ENCODE data around the gene DYNC1I1.

The DYNC1I1 gene

DNA sequence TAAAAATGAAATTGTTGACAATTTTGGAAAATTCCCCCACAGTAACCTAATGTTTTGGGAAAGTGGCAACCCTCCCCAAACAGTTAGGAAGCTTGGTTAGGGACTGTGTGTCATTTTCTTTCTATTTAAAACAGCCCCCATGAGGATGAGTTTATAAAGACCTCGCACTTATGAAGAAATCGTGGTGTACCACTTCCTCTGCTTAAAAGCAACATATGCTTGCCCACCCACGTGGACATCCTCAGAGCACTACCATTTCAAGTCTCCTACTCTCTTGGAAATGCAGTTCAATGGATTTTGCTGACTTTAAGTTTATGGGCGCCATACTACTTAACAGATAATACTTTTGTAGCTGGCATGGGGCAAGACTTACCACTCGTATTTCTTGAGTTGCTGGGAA is 223.8 kb downstream of the DYNC1I1 start:
- Histone ChIP-seq H3K4me1 (ENCODE audit: control insufficient read depth, insufficient read depth, low read length) (no peaks in the 10 kb centered on the region), H3K27ac (ENCODE audit: low read depth, low read length) (no peak overlapping the region), H3K4me3 (ENCODE audit: low read length) (no peak overlapping the region), H3K27me3 (ENCODE audit: control insufficient read depth, insufficient read depth, low read length) (no peaks in the 10 kb centered on the region), H3K36me3 (ENCODE audit: control insufficient read depth, insufficient read depth, low read length) (no peaks in the 10 kb centered on the region), H3K9ac (ENCODE audit: low read length) (no peak overlapping the region)

DNA sequence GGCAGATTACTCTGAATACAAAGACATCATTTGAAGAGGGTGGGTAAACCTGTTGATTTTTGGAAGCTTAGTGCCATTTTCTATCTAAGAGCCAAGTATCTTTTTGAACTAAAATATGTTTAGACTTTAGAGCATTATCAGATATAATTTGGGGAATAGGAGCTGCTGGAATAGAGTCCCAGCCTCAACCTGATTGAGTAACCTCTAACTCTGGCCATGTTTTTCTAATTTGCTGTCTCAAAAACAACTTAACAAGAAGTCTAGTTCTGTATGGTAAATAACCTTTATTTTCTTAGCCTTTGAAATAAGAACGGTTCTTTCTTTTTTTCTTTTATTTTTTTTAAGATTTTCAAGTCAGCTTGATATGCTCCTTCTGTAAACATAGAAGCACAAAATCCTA is 224.5 kb downstream of the DYNC1I1 start:
- H3K36me3 ChIP-seq (ENCODE audit: control insufficient read depth, insufficient read depth, low read length) = no peaks in the 10 kb centered on the region
- H3K9ac ChIP-seq (ENCODE audit: low read length) = no peak overlapping the region
- H3K4me1 ChIP-seq (ENCODE audit: control insufficient read depth, insufficient read depth, low read length) = no peaks in the 10 kb centered on the region
- H3K27me3 ChIP-seq (ENCODE audit: control insufficient read depth, insufficient read depth, low read length) = no peaks in the 10 kb centered on the region
- no peak overlapping the region for H3K4me3 ChIP-seq (ENCODE audit: low read length)
- H3K27ac ChIP-seq (ENCODE audit: low read depth, low read length) = no peak overlapping the region

DNA sequence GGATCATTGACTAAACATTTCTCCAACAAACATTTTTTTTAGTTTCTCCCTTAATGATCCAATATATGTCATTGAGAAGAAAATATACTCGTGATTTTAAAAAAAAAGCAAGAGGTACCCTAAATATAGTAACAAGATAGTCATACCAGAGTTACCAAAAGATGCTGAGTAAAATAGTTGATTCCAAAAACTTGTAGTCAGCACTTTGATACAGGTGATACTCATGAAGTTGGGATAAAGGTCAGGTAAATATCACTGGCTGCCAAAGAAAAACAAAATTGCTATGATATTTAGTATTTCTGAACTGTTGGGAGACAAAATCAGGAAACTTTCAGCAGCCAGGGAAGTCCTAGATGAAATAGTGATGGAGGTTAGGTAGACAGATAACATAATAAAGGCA is 225.3 kb downstream of the DYNC1I1 start:
- H3K4me1 ChIP-seq (ENCODE audit: control insufficient read depth, insufficient read depth, low read length) = no peaks in the 10 kb centered on the region

GRCh38 chr7:95999481-95999880 is 227.1 kb downstream of the DYNC1I1 start:
- Histone ChIP-seq H3K4me1 (ENCODE audit: control insufficient read depth, insufficient read depth, low read length) (no peaks in the 10 kb centered on the region), H3K9ac (ENCODE audit: low read length) (no peak overlapping the region), H3K36me3 (ENCODE audit: control insufficient read depth, insufficient read depth, low read length) (no peaks in the 10 kb centered on the region), H3K27ac (ENCODE audit: low read depth, low read length) (no peak overlapping the region), H3K4me3 (ENCODE audit: low read length) (no peak overlapping the region), H3K27me3 (ENCODE audit: control insufficient read depth, insufficient read depth, low read length) (no peaks in the 10 kb centered on the region)

More for the DNA sequence above, 225.3 kb downstream of the DYNC1I1 start:
- no peak overlapping the region for H3K27ac ChIP-seq (ENCODE audit: low read depth, low read length)
- no peak overlapping the region for H3K9ac ChIP-seq (ENCODE audit: low read length)
- no peak overlapping the region for H3K4me3 ChIP-seq (ENCODE audit: low read length)
- H3K27me3 ChIP-seq (ENCODE audit: control insufficient read depth, insufficient read depth, low read length) = no peaks in the 10 kb centered on the region
- H3K36me3 ChIP-seq (ENCODE audit: control insufficient read depth, insufficient read depth, low read length) = no peaks in the 10 kb centered on the region

- Histone ChIP-seq H3K27ac (ENCODE audit: low read depth, low read length) (no peak overlapping the region), H3K4me3 (ENCODE audit: low read length) (no peak overlapping the region), H3K36me3 (ENCODE audit: control insufficient read depth, insufficient read depth, low read length) (no peaks in the 10 kb centered on the region), H3K27me3 (ENCODE audit: control insufficient read depth, insufficient read depth, low read length) (no peaks in the 10 kb centered on the region), H3K4me1 (ENCODE audit: control insufficient read depth, insufficient read depth, low read length) (no peaks in the 10 kb centered on the region), H3K9ac (ENCODE audit: low read length) (no peak overlapping the region)
These were observed 232.2 kb downstream of the DYNC1I1 start for GRCh38 chr7:96004578-96004977.

- H3K27ac ChIP-seq (ENCODE audit: low read depth, low read length) = no peak overlapping the region
- H3K4me1 ChIP-seq (ENCODE audit: control insufficient read depth, insufficient read depth, low read length) = no peaks in the 10 kb centered on the region
- no peak overlapping the region for H3K4me3 ChIP-seq (ENCODE audit: low read length)
- no peak overlapping the region for H3K9ac ChIP-seq (ENCODE audit: low read length)
- H3K27me3 ChIP-seq (ENCODE audit: control insufficient read depth, insufficient read depth, low read length) = no peaks in the 10 kb centered on the region
- H3K36me3 ChIP-seq (ENCODE audit: control insufficient read depth, insufficient read depth, low read length) = no peaks in the 10 kb centered on the region
These were observed 232.9 kb downstream of the DYNC1I1 start for GRCh38 chr7:96005271-96005670.

DNA sequence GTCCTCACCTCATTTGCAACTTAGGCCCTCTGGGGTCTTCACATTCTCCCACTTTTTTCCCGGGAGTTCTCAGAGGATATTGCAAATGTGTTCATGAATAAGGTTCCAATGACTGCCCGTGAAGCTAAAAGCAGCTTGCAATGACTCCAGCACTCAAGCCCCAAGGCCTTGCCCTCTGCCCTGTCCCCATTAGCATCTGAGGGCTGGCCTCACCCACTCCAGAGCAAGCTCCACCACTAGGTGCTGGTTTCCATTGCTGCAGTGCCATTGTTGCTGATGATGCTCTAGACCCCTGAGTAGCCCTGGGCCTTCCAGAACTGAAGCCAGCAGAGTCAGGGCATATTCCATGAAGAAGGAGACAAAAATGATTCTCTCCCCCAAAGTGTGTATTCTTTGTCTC is 236.8 kb downstream of the DYNC1I1 start:
- Histone ChIP-seq H3K4me1 (ENCODE audit: control insufficient read depth, insufficient read depth, low read length) (no peaks in the 10 kb centered on the region), H3K27me3 (ENCODE audit: control insufficient read depth, insufficient read depth, low read length) (no peaks in the 10 kb centered on the region), H3K36me3 (ENCODE audit: control insufficient read depth, insufficient read depth, low read length) (no peaks in the 10 kb centered on the region), H3K27ac (ENCODE audit: low read depth, low read length) (no peak overlapping the region), H3K4me3 (ENCODE audit: low read length) (no peak overlapping the region), H3K9ac (ENCODE audit: low read length) (no peak overlapping the region)

DNA sequence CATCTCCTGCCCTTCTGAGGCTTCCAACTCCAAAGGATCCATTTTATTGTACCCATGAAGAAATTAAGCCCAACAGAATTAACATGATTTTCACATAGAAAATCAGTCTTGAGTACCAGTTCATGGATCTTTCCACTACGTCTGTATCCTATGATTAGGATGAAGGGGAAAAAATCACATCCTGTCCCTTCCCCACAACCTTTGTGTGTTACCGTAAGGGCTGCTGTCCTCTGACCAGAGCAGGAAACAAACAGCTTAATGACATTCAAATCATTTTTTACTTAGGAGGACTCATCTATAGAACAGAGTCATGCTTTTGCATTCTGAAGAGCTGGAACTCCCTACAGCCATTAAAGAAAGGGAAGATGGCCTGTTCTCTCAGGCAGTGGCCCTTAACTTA is 241.5 kb downstream of the DYNC1I1 start:
- no peak overlapping the region for H3K9ac ChIP-seq (ENCODE audit: low read length)
- no peak overlapping the region for H3K27ac ChIP-seq (ENCODE audit: low read depth, low read length)
- H3K27me3 ChIP-seq (ENCODE audit: control insufficient read depth, insufficient read depth, low read length) = no peaks in the 10 kb centered on the region
- H3K4me1 ChIP-seq (ENCODE audit: control insufficient read depth, insufficient read depth, low read length) = no peaks in the 10 kb centered on the region
- H3K36me3 ChIP-seq (ENCODE audit: control insufficient read depth, insufficient read depth, low read length) = no peaks in the 10 kb centered on the region
- no peak overlapping the region for H3K4me3 ChIP-seq (ENCODE audit: low read length)

GRCh38 chr7:96014617-96015016 is 242.3 kb downstream of the DYNC1I1 start:
- Histone ChIP-seq H3K9ac (ENCODE audit: low read length) (no peak overlapping the region), H3K27ac (ENCODE audit: low read depth, low read length) (no peak overlapping the region), H3K4me3 (ENCODE audit: low read length) (no peak overlapping the region), H3K27me3 (ENCODE audit: control insufficient read depth, insufficient read depth, low read length) (no peaks in the 10 kb centered on the region), H3K36me3 (ENCODE audit: control insufficient read depth, insufficient read depth, low read length) (no peaks in the 10 kb centered on the region), H3K4me1 (ENCODE audit: control insufficient read depth, insufficient read depth, low read length) (no peaks in the 10 kb centered on the region)

GRCh38 chr7:96016056-96016586 is 243.8 kb downstream of the DYNC1I1 start:
- no peak overlapping the region for H3K9ac ChIP-seq (ENCODE audit: low read length)
- no peaks in the 10 kb centered on the region for H3K27me3 ChIP-seq (ENCODE audit: control insufficient read depth, insufficient read depth, low read length)
- no peak overlapping the region for H3K27ac ChIP-seq (ENCODE audit: low read depth, low read length)
- H3K4me3 ChIP-seq (ENCODE audit: low read length) = no peak overlapping the region
- H3K36me3 ChIP-seq (ENCODE audit: control insufficient read depth, insufficient read depth, low read length) = no peaks in the 10 kb centered on the region
- no peaks in the 10 kb centered on the region for H3K4me1 ChIP-seq (ENCODE audit: control insufficient read depth, insufficient read depth, low read length)

DNA sequence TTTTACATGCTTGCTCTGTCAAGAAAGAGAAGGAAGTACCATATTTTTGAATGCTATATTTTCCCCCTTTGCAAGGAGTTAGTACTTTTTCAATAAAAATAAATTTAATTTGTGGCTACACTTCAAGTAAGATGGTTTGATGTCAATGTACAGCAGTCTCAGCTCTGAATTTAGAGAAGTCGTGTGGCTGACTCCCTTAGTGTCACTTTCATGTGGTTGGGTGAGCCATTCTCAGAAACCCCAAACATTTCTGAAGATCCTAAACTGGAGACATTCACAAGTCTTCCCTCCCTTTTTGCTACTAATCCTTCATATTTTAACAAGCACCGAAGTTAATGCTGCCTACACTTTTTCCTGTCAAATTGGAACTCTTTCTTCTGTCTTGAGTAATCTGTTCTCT is 244.4 kb downstream of the DYNC1I1 start:
- no peaks in the 10 kb centered on the region for H3K27me3 ChIP-seq (ENCODE audit: control insufficient read depth, insufficient read depth, low read length)
- no peak overlapping the region for H3K27ac ChIP-seq (ENCODE audit: low read depth, low read length)
- H3K4me1 ChIP-seq (ENCODE audit: control insufficient read depth, insufficient read depth, low read length) = no peaks in the 10 kb centered on the region
- H3K36me3 ChIP-seq (ENCODE audit: control insufficient read depth, insufficient read depth, low read length) = no peaks in the 10 kb centered on the region
- no peak overlapping the region for H3K4me3 ChIP-seq (ENCODE audit: low read length)
- no peak overlapping the region for H3K9ac ChIP-seq (ENCODE audit: low read length)

GRCh38 chr7:96017877-96018276 is 245.5 kb downstream of the DYNC1I1 start:
- no peak overlapping the region for H3K9ac ChIP-seq (ENCODE audit: low read length)
- no peak overlapping the region for H3K4me3 ChIP-seq (ENCODE audit: low read length)
- no peaks in the 10 kb centered on the region for H3K27me3 ChIP-seq (ENCODE audit: control insufficient read depth, insufficient read depth, low read length)
- H3K27ac ChIP-seq (ENCODE audit: low read depth, low read length) = no peak overlapping the region
- H3K36me3 ChIP-seq (ENCODE audit: control insufficient read depth, insufficient read depth, low read length) = no peaks in the 10 kb centered on the region
- no peaks in the 10 kb centered on the region for H3K4me1 ChIP-seq (ENCODE audit: control insufficient read depth, insufficient read depth, low read length)

GRCh38 chr7:96021568-96021967 is 249.2 kb downstream of the DYNC1I1 start:
- Histone ChIP-seq H3K9ac (ENCODE audit: low read length) (no peak overlapping the region), H3K4me1 (ENCODE audit: control insufficient read depth, insufficient read depth, low read length) (no peaks in the 10 kb centered on the region), H3K27ac (ENCODE audit: low read depth, low read length) (no peak overlapping the region), H3K36me3 (ENCODE audit: control insufficient read depth, insufficient read depth, low read length) (no peaks in the 10 kb centered on the region), H3K4me3 (ENCODE audit: low read length) (no peak overlapping the region), H3K27me3 (ENCODE audit: control insufficient read depth, insufficient read depth, low read length) (no peaks in the 10 kb centered on the region)

All from rectal smooth muscle tissue (tissue), 1 donor.